Panc1 (cell line): Measurements from ENCODE around the gene CNTN1. TPM values are rescaled to one million over a fixed set of nuclear protein-coding genes. Genes with fewer than 3 reads are reported as not detected.

Experiments used
- ATAC-seq: fragments of 200-7000 bp; cut with Tn5 transposase; 2 replicates; pipeline ENCODE4 v1.9.1; 2020; ENCODE audit warnings: mild to moderate bottlenecking, moderate library complexity
- BruUV-seq: library from RNA; stranded (reverse); fragments of 400-500 nt; replicated peaks from 2 replicates; lab custom pipeline; 2021; lab: Mats Ljungman, UMichigan
- CTCF ChIA-PET: fragments of 300-600 bp; sonication (Branson Sonifier 250); formaldehyde crosslinking; loops from one replicate; lab custom pipeline; 2022; ENCODE audit warnings: antibody characterized with exemption; lab: Charles Lee
- POLR2A ChIA-PET: fragments of 300-600 bp; sonication (Branson Sonifier 250); formaldehyde crosslinking; loops from one replicate; lab custom pipeline; 2022; ENCODE audit warnings: antibody characterized with exemption; lab: Charles Lee
- DNase-seq: peaks from one replicate; pipeline ENCODE4 v3.0.0-alpha.2; 2010; ENCODE audit warnings: low read depth, low spot score
- H3K27ac ChIP-seq: 2 replicates; pipeline ENCODE4 v1.5.1; 2011; ENCODE audit warnings: mild to moderate bottlenecking, low read length, inconsistent platforms
- H3K27me3 ChIP-seq: fragments of 200-500 bp; sonication (Bioruptor generic); 2 replicates; pipeline ENCODE4 v1.6.0; 2014; ENCODE audit warnings: low read length, inconsistent platforms; ENCODE audit not compliant: control insufficient read depth, insufficient read depth
- H3K36me3 ChIP-seq: fragments of 200-500 bp; sonication (Bioruptor generic); 2 replicates; pipeline ENCODE4 v1.5.1; 2014; ENCODE audit warnings: inconsistent platforms, mild to moderate bottlenecking, low read length, moderate library complexity; ENCODE audit not compliant: control insufficient read depth, insufficient read depth
- H3K4me1 ChIP-seq: 2 replicates; pipeline ENCODE4 v1.5.1; 2011; ENCODE audit warnings: inconsistent platforms, mild to moderate bottlenecking, low read length, moderate library complexity; ENCODE audit not compliant: control insufficient read depth, insufficient read depth
- H3K4me3 ChIP-seq, 2 experiments: 2 replicates each; pipeline ENCODE4 v1.5.1; 2011 to 2012; ENCODE audit warnings: low read depth in 2 of 2, low read length in 2 of 2, mild to moderate bottlenecking in 2 of 2, inconsistent platforms in 1 of 2, moderate library complexity in 1 of 2
- H3K9me3 ChIP-seq: fragments of 200-500 bp; sonication (Bioruptor generic); 2 replicates; pipeline ENCODE4 v1.5.1; 2014; ENCODE audit warnings: low read depth, mild to moderate bottlenecking, inconsistent platforms, low read length, moderate library complexity; ENCODE audit not compliant: control insufficient read depth, insufficient read depth
- CTCF ChIP-seq: fragments of 450-650 bp; IDR thresholded peaks from 2 replicates; pipeline ENCODE4 v1.5.1; 2017; ENCODE audit warnings: mild to moderate bottlenecking
- POLR2AphosphoS5 ChIP-seq: IDR thresholded peaks from 2 replicates; pipeline ENCODE4 v1.6.1; 2012; ENCODE audit warnings: mild to moderate bottlenecking, low read depth, low read length, moderate library complexity
- REST ChIP-seq, 2 experiments: IDR thresholded peaks; 2 replicates each; pipeline ENCODE4 v1.6.1; 2011 to 2012; ENCODE audit warnings: low read depth in 2 of 2, control low read depth in 1 of 2, low read length in 1 of 2, mild to moderate bottlenecking in 1 of 2, moderate library complexity in 1 of 2; ENCODE audit not compliant: insufficient read depth in 1 of 2
- SIN3A ChIP-seq: IDR thresholded peaks from 2 replicates; pipeline ENCODE4 v1.6.1; 2012; ENCODE audit warnings: low read depth, mild to moderate bottlenecking, low read length, moderate library complexity, borderline replicate concordance; ENCODE audit not compliant: insufficient read depth
- TCF7L2 ChIP-seq: IDR thresholded peaks from 2 replicates; pipeline ENCODE4 v1.6.1; 2011; ENCODE audit warnings: mild to moderate bottlenecking, low read depth, low read length, inconsistent platforms
- in situ Hi-C: cut with HindIII; loops from 2 replicates; pipeline ENCODE4 v1.10.0; 2016; ENCODE audit warnings: low sequenced_read_pairs, low pct_unique_long_range_greater_than_20kb
- intact Hi-C: fragments of 100-400 bp; cut with micrococcal nuclease; formaldehyde crosslinking; loops from one replicate; pipeline ENCODE4 v1.10.0; 2022; ENCODE audit not compliant: unreplicated experiment
- total RNA-seq: library from RNA; stranded (reverse); gene quantifications from one replicate; pipeline ENCODE4 v1.2.1, GENCODE V29; 2021; ENCODE audit not compliant: unreplicated experiment

Gene CNTN1
- total RNA-seq, 1 experiment from 2014 or later = not detected

GRCh38 chr12:40672741-40673271 lies 19.4 kb upstream of the CNTN1 start:
- DNase-seq = no peak
- POLR2A ChIA-PET = no interaction called here
- Histone ChIP-seq H3K27me3 (no peaks in the 10 kb centered on the region), H3K4me3 (no peak overlapping the region), H3K27ac (no peak overlapping the region), H3K36me3 (no peaks in the 10 kb centered on the region), H3K4me1 (no peaks in the 10 kb centered on the region), H3K9me3 (no peaks in the 10 kb centered on the region)
- no peak for TF ChIP-seq CTCF
- TF ChIP-seq POLR2AphosphoS5 = no peak
- TF ChIP-seq TCF7L2 = no peak
- TF ChIP-seq REST (IDR thresholded peaks at IDR 0.05; ENCODE audit: insufficient read depth in 1 of 2, low read depth in 2 of 2, low read length in 1 of 2) = no peak
- TF ChIP-seq SIN3A = no peak
- in situ Hi-C loops = no loop called here
- intact Hi-C loops = no loop called here
- CTCF ChIA-PET = no interaction called here
- ATAC-seq = no peak
- no TSS peak for BruUV-seq

- CTCF ChIA-PET = no interaction called here
- Histone ChIP-seq H3K9me3 (peaks cover 5% of the 10 kb centered on the region; the same call in 1 of the 2 replicates), H3K4me3 (no peak overlapping the region), H3K27me3 (no peaks in the 10 kb centered on the region), H3K27ac (no peak overlapping the region), H3K4me1 (no peaks in the 10 kb centered on the region), H3K36me3 (no peaks in the 10 kb centered on the region)
- BruUV-seq = no TSS peak
- DNase-seq (no peak), ATAC-seq (no peak)
- TF ChIP-seq POLR2AphosphoS5 (no peak), CTCF (no peak), SIN3A (no peak), TCF7L2 (no peak), REST (IDR thresholded peaks at IDR 0.05; ENCODE audit: insufficient read depth in 1 of 2, low read depth in 2 of 2, low read length in 1 of 2) (no peak)
- in situ Hi-C loops = no loop called here
- intact Hi-C loops = no loop called here
- POLR2A ChIA-PET = no interaction called here
These were observed 11.1 kb upstream of the CNTN1 start for GRCh38 chr12:40681148-40681547.
